ENCODE results near the gene NFATC2. TPM values are rescaled to one million over a fixed set of nuclear protein-coding genes. Genes with fewer than 3 reads are reported as not detected.

The NFATC2 gene
- total RNA-seq, 1 experiment from 2014 or later = 0.61 TPM

DNA sequence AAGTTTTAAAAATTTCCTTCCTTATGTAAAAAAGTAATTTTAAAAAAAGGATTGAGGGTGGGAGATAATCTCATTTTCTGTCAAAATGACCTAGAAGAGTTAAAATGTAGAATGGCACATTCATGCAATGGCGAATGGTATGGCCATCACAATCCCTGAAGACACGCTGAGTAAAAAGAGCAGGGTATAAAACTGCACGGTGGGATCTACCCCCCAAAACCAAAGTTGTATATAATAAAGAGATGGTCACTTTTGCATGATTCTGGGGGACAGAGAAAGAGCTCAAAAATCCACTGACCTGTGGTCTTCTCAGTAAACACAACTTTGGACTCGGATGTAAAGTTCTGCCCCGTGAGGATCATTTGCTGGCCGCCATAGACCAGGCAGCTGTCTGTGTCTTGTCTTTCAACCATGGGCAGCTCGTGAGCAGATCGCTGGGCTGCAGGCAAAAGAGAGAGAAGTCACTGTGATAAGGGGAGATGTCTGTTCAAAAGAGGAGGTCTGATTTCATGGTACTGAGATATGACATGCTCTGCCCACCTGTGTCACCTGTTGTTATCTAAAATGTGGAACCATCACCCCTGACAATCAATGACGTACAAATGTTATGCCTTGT, 88.2 kb downstream of the NFATC2 start:
- no peak overlapping the region for H2BK15ac ChIP-seq (ENCODE audit: low read depth, low read length)
- no peak overlapping the region for H3K27ac ChIP-seq (ENCODE audit: insufficient read length, low read depth, low read length)
- no CpG with 5 or more reads among the region's 9 CpGs for WGBS (ENCODE audit: extremely low coverage, insufficient read length, low lambda C conversion rate)
- no peak overlapping the region for H4K91ac ChIP-seq (ENCODE audit: insufficient read length, low read depth, low read length)
- H4K5ac ChIP-seq (ENCODE audit: insufficient read length, low read depth, low read length) = no peak overlapping the region
- no peaks in the 10 kb centered on the region for H3K79me2 ChIP-seq (ENCODE audit: insufficient read depth, low read length)
- no peaks in the 10 kb centered on the region for H3K27me3 ChIP-seq (ENCODE audit: insufficient read depth, low read length)
- H2AK5ac ChIP-seq (ENCODE audit: insufficient read length, low read length) = no peak overlapping the region
- H3K9me3 ChIP-seq (ENCODE audit: control insufficient read depth, low read depth, low read length) = no peaks in the 10 kb centered on the region
- TF ChIP-seq CTCF (conservative IDR thresholded peaks at IDR 0.05) = no peak
- H2BK12ac ChIP-seq (ENCODE audit: insufficient read length, low read depth, low read length) = no peak overlapping the region
- H3K4me1 Mint-ChIP-seq = peaks cover 9 to 11% of the 10 kb centered on the region in 2 experiments
- H3K23me2 ChIP-seq (ENCODE audit: insufficient read length, low read depth, low read length, poor library complexity, severe bottlenecking) = no peaks in the 10 kb centered on the region
- H2BK120ac ChIP-seq (ENCODE audit: low read depth, low read length, poor library complexity, severe bottlenecking) = no peak overlapping the region
- no peak overlapping the region for H3T11ph ChIP-seq (ENCODE audit: low read length)
- H3K9ac ChIP-seq (ENCODE audit: extremely low read depth, insufficient read length, low read length) = no peak overlapping the region
- H3K27me3 Mint-ChIP-seq (ENCODE audit: low read depth) = no peaks in the 10 kb centered on the region; the same call in none of the 2 replicates
- peaks cover 0 to 5% (median 0%) of the 10 kb centered on the region in 3 experiments; a peak in 2 of 7 replicates for H3K36me3 Mint-ChIP-seq (ENCODE audit: insufficient read depth in 1 of 3, low read depth in 3 of 3)
- no peak overlapping the region for H2AFZ ChIP-seq (ENCODE audit: low read length)
- no peak overlapping the region for H3K4me3 Mint-ChIP-seq
- no peak for DNase-seq
- no peak overlapping the region for H3K14ac ChIP-seq (ENCODE audit: insufficient read depth, low read length)
- no peak overlapping the region for H2BK20ac ChIP-seq (ENCODE audit: low read depth, low read length, poor library complexity, severe bottlenecking)
- no peaks in the 10 kb centered on the region; a peak in 1 of 5 replicates for H3K9me3 Mint-ChIP-seq
- H3K56ac ChIP-seq (ENCODE audit: insufficient read length, low read depth, low read length) = no peak overlapping the region
- no peak overlapping the region for H3K23ac ChIP-seq (ENCODE audit: insufficient read length, low read depth, low read length)
- no peak overlapping the region for H4K8ac ChIP-seq (replicated peaks; ENCODE audit: insufficient read length, low read depth, low read length)
- no peaks in the 10 kb centered on the region for H4K20me1 ChIP-seq (ENCODE audit: control insufficient read depth, insufficient read depth, insufficient read length)
- H3K27ac Mint-ChIP-seq = no peak overlapping the region; a peak in 1 of 7 replicates
- no peak overlapping the region for H3K4ac ChIP-seq (ENCODE audit: low read depth, low read length)
- no peak overlapping the region for H2BK5ac ChIP-seq (ENCODE audit: insufficient read length, low read length)
- no peak overlapping the region for H3K18ac ChIP-seq (ENCODE audit: insufficient read length, low read depth, low read length)
- H3K4me1 ChIP-seq (ENCODE audit: insufficient read depth, low read length) = no peaks in the 10 kb centered on the region
- H3K79me1 ChIP-seq (ENCODE audit: insufficient read depth, low read depth, low read length, poor library complexity, severe bottlenecking) = no peaks in the 10 kb centered on the region
- H3K4me2 ChIP-seq (ENCODE audit: insufficient read depth, insufficient read length, low read length) = no peak overlapping the region
